ENCODE data around the gene PAQR9. TPM values are rescaled to one million over a fixed set of nuclear protein-coding genes. Genes with fewer than 3 reads are reported as not detected.

Gene PAQR9
- total RNA-seq, 4 donors from 2014 or later = not detected

DNA sequence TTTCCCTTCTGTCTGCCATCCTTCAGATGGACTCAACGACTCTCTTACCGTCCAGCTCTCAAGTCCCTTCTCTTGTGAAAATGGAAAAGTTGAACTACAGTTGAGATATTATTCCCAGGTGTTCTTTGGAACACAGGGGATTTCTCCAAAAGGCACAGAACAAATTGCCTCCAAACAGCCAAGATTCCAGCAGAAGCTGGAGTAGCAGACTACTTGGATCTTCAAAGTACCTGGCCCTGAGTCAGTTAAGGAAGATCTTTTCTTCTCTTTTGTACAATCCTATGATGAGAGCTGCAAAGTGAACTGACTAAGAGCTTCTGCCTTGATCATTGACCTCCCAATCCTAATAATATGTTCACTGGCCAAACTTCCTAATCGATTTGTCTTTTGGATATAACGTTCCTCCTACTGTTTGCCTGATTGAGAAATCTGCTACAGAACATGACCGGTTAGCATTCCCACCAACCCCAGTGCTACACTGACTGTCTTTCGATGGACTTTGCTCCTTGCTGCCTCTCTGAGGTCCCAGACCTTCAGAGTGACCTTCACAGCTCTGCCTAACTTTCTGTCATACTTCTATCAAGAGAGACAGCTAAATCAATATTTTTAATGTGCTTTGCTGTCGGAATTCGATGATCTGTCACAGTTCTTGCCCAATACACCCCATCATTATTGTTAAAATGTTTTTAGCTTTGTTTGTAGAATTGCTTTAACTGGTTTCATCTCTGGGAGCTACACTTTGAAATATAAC is 21.9 kb downstream of the PAQR9 start:
- TF ChIP-seq CTCF (IDR thresholded peaks at IDR 0.05; ENCODE audit: low read depth) = no peak

- no peak for TF ChIP-seq CTCF (IDR thresholded peaks at IDR 0.05; ENCODE audit: low read depth)
Observed at GRCh38 chr3:142940472-142940871, 23.0 kb downstream of the PAQR9 start.

GRCh38 chr3:142940000-142940399 is 23.5 kb downstream of the PAQR9 start:
- TF ChIP-seq CTCF (IDR thresholded peaks at IDR 0.05; ENCODE audit: low read depth) = no peak

DNA sequence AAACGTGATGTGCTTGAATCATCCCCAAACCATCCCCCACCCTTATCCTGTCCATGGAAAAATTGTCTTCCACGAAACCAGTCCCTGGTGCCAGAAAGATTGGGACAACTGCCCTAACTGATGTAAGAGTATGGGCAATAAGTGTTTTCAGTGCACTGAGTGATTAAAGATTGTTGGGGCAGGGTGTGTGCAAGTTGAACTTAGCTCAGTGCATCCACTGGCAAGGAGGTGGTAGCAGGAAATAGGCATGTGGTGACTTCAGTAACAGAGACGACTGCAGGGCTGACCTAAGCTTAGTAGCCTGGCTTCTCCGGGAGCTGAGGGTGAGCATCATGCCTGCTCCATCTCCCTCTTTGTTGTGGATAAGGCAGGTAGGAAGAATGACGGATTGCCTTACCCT is 27.5 kb downstream of the PAQR9 start:
- no peak for TF ChIP-seq CTCF (IDR thresholded peaks at IDR 0.05; ENCODE audit: low read depth)

DNA sequence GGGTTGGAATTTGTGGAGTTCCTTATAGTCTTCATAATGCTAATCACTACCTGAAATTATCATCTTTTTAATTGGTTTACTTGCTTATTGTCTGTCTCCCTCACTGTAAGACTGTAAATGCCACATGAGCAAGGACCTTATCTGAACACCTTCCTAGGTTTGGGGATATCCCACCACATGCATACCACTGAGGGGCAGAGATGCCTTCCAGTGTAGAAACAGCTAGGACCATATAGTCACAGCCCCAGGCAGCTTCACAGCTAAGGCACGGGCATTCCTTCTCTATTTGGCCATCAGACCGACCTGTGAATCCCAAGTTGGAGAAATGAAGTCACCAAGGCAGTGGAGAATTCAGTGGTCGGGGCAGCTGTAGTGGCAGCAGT is 28.6 kb downstream of the PAQR9 start:
- TF ChIP-seq CTCF (IDR thresholded peaks at IDR 0.05; ENCODE audit: low read depth) = no peak

- TF ChIP-seq CTCF (IDR thresholded peaks at IDR 0.05; ENCODE audit: low read depth) = no peak
Observed at GRCh38 chr3:142934128-142934886, 29.2 kb downstream of the PAQR9 start.

DNA sequence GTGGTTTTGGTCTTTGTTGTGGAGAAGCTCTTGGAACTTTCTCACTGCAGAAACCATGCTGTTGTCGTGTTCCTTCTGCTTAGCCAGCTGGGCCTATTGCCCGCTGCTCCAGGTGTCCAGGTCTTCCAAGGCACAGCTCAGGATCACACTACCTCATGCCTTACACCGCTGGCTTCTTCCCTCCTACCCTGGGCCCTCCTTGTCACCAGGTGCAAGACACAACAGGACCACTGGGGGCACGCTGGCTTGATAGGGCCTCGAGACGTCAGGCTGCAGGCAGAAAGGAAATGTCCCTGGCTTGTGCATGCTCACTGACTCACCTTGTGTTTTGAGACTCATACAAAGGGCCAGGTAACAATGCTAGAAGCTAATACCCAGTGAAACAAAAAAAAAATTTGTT is 32.3 kb downstream of the PAQR9 start:
- TF ChIP-seq CTCF (IDR thresholded peaks at IDR 0.05; ENCODE audit: low read depth) = no peak

Data from subcutaneous adipose tissue (tissue), 4 donors.